PC-9 (cell line): ENCODE data around the gene COX8A. TPM values are rescaled to one million over a fixed set of nuclear protein-coding genes. Genes with fewer than 3 reads are reported as not detected.

Source experiments
- BruUV-seq: library from RNA; stranded (reverse); fragments of 400-500 nt; replicated peaks from 2 replicates; lab custom pipeline; 2021; lab: Mats Ljungman, UMichigan
- CTCF ChIA-PET: fragments of 300-600 bp; sonication (Branson Sonifier 250); formaldehyde crosslinking; loops from one replicate; lab custom pipeline; 2022; ENCODE audit warnings: antibody characterized with exemption; lab: Charles Lee
- POLR2A ChIA-PET: fragments of 300-600 bp; sonication (Branson Sonifier 250); formaldehyde crosslinking; loops from one replicate; lab custom pipeline; 2022; ENCODE audit warnings: antibody characterized with exemption; ENCODE audit not compliant: unreplicated experiment; lab: Charles Lee
- DNase-seq, 2 experiments: peaks; one replicate each; pipeline versions ENCODE4 v3.0.0 to v3.0.0-alpha.2; 2015 to 2022; ENCODE audit warnings: mixed read lengths in 1 of 2
- H2AFZ ChIP-seq: fragments of 200-600 bp; sonication (generic); 2 replicates; pipeline ENCODE4 v1.8.1; 2017; ENCODE audit warnings: antibody characterized with exemption
- H3F3A ChIP-seq: fragments of 200-600 bp; sonication (generic); 2 replicates; pipeline ENCODE4 v1.8.1; 2017; ENCODE audit warnings: antibody characterized with exemption, mild to moderate bottlenecking, low read depth; ENCODE audit not compliant: insufficient read depth
- H3K27ac ChIP-seq: fragments of 200-600 bp; sonication (generic); 2 replicates; pipeline ENCODE4 v1.6.1; 2016; ENCODE audit warnings: mixed run types
- H3K27me3 ChIP-seq: fragments of 200-600 bp; sonication (generic); 2 replicates; pipeline ENCODE4 v1.6.1; 2016; ENCODE audit warnings: low read depth, mixed run types; ENCODE audit not compliant: insufficient read depth
- H3K36me3 ChIP-seq: fragments of 200-600 bp; sonication (generic); 2 replicates; pipeline ENCODE4 v1.6.1; 2016; ENCODE audit warnings: low read depth, mixed run types
- H3K4me1 ChIP-seq: fragments of 200-600 bp; sonication (generic); replicated peaks from 2 replicates; pipeline ENCODE4 v1.6.1; 2016; ENCODE audit warnings: mixed run types; ENCODE audit not compliant: insufficient read depth
- H3K4me2 ChIP-seq: fragments of 200-600 bp; sonication (generic); 2 replicates; pipeline ENCODE4 v1.6.1; 2017; ENCODE audit warnings: mixed run types
- H3K4me3 ChIP-seq: fragments of 200-600 bp; sonication (generic); 2 replicates; pipeline ENCODE4 v1.6.1; 2016; ENCODE audit warnings: mixed run types
- H3K79me2 ChIP-seq: fragments of 200-600 bp; sonication (generic); 2 replicates; pipeline ENCODE4 v1.6.1; 2017; ENCODE audit warnings: low read depth, mixed run types
- H3K9me2 ChIP-seq: fragments of 200-600 bp; sonication (generic); 2 replicates; pipeline ENCODE4 v1.8.1; 2017; ENCODE audit warnings: mild to moderate bottlenecking; ENCODE audit not compliant: insufficient read depth
- H3K9me3 ChIP-seq: fragments of 200-600 bp; sonication (generic); 2 replicates; pipeline ENCODE4 v1.8.1; 2016; ENCODE audit warnings: low read depth; ENCODE audit not compliant: insufficient read depth
- H4K20me1 ChIP-seq: fragments of 200-600 bp; sonication (generic); 2 replicates; pipeline ENCODE4 v1.8.1; 2017; ENCODE audit not compliant: insufficient read depth
- EZH2 ChIP-seq: fragments of 200-600 bp; sonication (generic); IDR thresholded peaks from 2 replicates; pipeline ENCODE4 v1.8.0; 2017; ENCODE audit warnings: antibody characterized with exemption, low read depth
- intact Hi-C: fragments of 100-400 bp; cut with micrococcal nuclease; formaldehyde crosslinking; loops from one replicate; pipeline ENCODE4 v1.10.0; 2022; ENCODE audit not compliant: unreplicated experiment
- total RNA-seq: library from RNA; stranded (reverse); gene quantifications from 2 replicates; pipeline ENCODE4 v1.2.3, GENCODE V29; 2021
- TF ChIP-seq, protein P1 (sequence below): fragments of 200-600 bp; sonication (generic); conservative IDR thresholded peaks from 2 replicates; pipeline ENCODE4 v1.6.1; 2017; ENCODE audit warnings: mixed run types, antibody characterized with exemption, mild to moderate bottlenecking, moderate library complexity

COX8A gene
- total RNA-seq, 1 experiment from 2014 or later = 547 TPM

DNA sequence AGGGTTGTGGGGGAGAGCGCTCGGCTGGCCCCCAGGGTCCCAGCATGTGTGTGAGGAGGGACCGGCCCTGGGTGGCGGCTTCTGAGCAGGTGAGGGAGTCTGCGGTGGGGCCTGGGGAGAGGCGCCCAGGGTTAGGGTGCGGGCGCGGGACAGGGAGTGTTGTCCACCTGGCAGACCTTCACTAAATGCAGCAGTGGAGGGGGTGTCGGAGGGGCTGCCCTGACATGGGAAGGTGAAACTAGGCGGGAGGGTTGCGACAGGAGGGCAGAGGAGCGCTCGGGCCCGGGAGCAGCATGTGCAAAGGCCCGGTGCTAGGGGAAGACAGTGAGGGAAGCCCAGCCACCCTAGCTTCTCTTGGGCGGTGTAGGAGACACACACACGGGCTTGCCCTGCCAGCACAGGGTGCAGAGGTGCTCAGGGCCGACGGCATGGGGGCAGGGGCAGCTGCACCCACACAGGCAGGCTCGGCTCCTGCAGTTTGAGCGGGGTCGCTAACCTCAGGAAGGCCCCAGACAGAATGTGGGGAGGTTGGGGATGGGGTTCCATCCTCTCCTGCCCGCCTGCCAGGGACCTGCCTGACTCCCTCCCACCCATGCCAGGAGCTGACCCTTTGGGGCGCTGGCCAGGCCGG is 34.0 kb downstream of the COX8A start:
- H3K9me2 ChIP-seq = no peaks in the 10 kb centered on the region
- intact Hi-C loops = no loop called here
- H2AFZ ChIP-seq = no peak overlapping the region
- ChIA-PET POLR2A (interaction anchor here (0.6 kb wide), 1 partner anchor 169 kb away, joined by 4 read pairs; the partner anchor contains the start of gene MARK2), CTCF (no interaction called here)
- H3K4me3 ChIP-seq = no peak overlapping the region
- peaks cover 49% of the 10 kb centered on the region for H4K20me1 ChIP-seq
- H3K27ac ChIP-seq = no peak overlapping the region
- H3K9me3 ChIP-seq = no peaks in the 10 kb centered on the region
- peaks cover 13% of the 10 kb centered on the region; the same call in 1 of the 2 replicates for H3F3A ChIP-seq
- H3K4me2 ChIP-seq = no peak overlapping the region
- H3K4me1 ChIP-seq = no peaks in the 10 kb centered on the region
- H3K27me3 ChIP-seq = no peaks in the 10 kb centered on the region
- DNase-seq = no peak
- H3K36me3 ChIP-seq = no peaks in the 10 kb centered on the region
- H3K79me2 ChIP-seq = no peaks in the 10 kb centered on the region
- TF ChIP-seq EZH2 = no peak
- TF ChIP-seq, protein P1, sequence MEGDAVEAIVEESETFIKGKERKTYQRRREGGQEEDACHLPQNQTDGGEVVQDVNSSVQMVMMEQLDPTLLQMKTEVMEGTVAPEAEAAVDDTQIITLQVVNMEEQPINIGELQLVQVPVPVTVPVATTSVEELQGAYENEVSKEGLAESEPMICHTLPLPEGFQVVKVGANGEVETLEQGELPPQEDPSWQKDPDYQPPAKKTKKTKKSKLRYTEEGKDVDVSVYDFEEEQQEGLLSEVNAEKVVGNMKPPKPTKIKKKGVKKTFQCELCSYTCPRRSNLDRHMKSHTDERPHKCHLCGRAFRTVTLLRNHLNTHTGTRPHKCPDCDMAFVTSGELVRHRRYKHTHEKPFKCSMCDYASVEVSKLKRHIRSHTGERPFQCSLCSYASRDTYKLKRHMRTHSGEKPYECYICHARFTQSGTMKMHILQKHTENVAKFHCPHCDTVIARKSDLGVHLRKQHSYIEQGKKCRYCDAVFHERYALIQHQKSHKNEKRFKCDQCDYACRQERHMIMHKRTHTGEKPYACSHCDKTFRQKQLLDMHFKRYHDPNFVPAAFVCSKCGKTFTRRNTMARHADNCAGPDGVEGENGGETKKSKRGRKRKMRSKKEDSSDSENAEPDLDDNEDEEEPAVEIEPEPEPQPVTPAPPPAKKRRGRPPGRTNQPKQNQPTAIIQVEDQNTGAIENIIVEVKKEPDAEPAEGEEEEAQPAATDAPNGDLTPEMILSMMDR = no peak
- BruUV-seq = no TSS peak

DNA sequence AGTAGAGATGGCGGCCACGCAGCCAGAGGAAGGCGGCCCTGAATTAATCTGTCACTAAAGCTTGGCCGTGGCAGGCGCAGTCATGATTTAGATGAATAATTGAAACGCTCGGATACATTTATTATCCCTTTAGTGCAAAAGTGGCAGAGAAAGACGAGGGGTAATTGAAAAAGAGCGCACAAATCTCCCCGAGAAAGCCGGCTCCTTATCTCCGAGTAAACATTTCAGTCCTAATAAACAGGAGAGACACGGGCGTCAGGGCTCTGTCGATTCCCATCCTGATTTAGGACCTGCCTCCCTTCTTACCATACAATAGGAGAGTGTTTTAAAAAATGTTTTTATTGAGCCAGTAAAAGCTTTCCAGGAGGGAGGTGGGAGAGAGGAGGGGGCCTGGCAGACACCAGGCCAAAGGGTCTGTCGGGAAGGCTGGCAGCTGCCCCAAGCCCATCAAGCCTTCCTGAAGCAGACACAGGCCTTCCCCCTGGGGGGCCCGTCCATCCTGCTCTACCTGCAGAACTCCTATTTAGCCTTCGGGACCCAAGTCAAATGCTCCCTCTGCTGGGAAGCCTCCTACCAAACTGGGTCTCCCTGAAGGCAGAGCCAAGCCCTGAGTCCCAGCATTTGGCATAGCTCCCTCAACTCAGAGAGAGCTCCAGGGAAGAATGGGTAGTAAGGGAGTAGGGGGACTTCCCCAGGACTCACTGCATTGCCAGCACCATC is 34.7 kb downstream of the COX8A start:
- CTCF ChIA-PET = no interaction called here

DNA sequence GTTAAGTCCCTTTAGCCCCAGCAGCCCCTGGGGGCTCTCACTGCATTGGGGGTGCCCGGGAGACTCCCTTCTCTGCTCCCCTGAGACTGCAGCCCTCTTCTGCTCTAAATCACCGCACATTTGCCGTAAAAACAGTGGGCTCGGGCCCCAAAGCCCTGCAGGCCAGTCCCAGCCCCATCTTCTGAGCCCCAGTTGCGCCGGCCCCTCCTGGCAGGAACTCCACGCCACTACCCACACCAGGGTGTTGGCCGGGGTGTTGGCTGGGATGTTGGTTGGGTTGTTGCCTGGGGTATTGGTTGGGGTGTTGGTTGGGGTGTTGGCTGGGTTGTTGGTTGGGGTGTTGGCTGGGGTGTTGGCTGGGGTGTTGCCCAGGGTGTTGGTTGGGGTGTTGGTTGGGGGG is 35.3 kb downstream of the COX8A start:
- no peak overlapping the region for H3K4me3 ChIP-seq
- H3K36me3 ChIP-seq = no peaks in the 10 kb centered on the region
- H3F3A ChIP-seq = peaks cover 6% of the 10 kb centered on the region; the same call in 1 of the 2 replicates
- BruUV-seq = no TSS peak
- peaks cover 39% of the 10 kb centered on the region for H4K20me1 ChIP-seq
- no peaks in the 10 kb centered on the region for H3K4me1 ChIP-seq
- no peak for DNase-seq
- ChIA-PET CTCF (no interaction called here), POLR2A (no interaction called here)
- H3K27ac ChIP-seq = no peak overlapping the region
- no peak overlapping the region for H3K4me2 ChIP-seq
- H3K9me2 ChIP-seq = no peaks in the 10 kb centered on the region
- no peaks in the 10 kb centered on the region for H3K9me3 ChIP-seq
- H3K27me3 ChIP-seq = no peaks in the 10 kb centered on the region
- H2AFZ ChIP-seq = no peak overlapping the region
- TF ChIP-seq, protein P1 = no peak
- intact Hi-C loops = no loop called here
- no peaks in the 10 kb centered on the region for H3K79me2 ChIP-seq

More for the DNA sequence above, 34.7 kb downstream of the COX8A start:
- POLR2A ChIA-PET = no interaction called here
- H3K4me3 ChIP-seq = no peak overlapping the region
- DNase-seq = no peak
- H3K36me3 ChIP-seq = no peaks in the 10 kb centered on the region
- H3K79me2 ChIP-seq = no peaks in the 10 kb centered on the region
- peaks cover 42% of the 10 kb centered on the region for H4K20me1 ChIP-seq
- no peak for TF ChIP-seq EZH2
- TF ChIP-seq, protein P1 = no peak
- no peaks in the 10 kb centered on the region for H3K9me2 ChIP-seq
- intact Hi-C loops = no loop called here
- H2AFZ ChIP-seq = no peak overlapping the region
- H3K27me3 ChIP-seq = no peaks in the 10 kb centered on the region
- BruUV-seq = no TSS peak
- no peak overlapping the region for H3K4me2 ChIP-seq
- peaks cover 6% of the 10 kb centered on the region; the same call in 1 of the 2 replicates for H3F3A ChIP-seq
- no peaks in the 10 kb centered on the region for H3K9me3 ChIP-seq
- H3K27ac ChIP-seq = no peak overlapping the region
- no peaks in the 10 kb centered on the region for H3K4me1 ChIP-seq
